Measurements from ENCODE around the gene AKNAD1. TPM values are rescaled to one million over a fixed set of nuclear protein-coding genes. Genes with fewer than 3 reads are reported as not detected.
"Not testable (repeated sequence)": the region's sequence is repeated elsewhere in the genome, so short reads cannot be mapped to it uniquely, and the experiment has no call there.

Gene AKNAD1
- total RNA-seq, 1 donor from 2014 or later: 0.92 TPM

DNA sequence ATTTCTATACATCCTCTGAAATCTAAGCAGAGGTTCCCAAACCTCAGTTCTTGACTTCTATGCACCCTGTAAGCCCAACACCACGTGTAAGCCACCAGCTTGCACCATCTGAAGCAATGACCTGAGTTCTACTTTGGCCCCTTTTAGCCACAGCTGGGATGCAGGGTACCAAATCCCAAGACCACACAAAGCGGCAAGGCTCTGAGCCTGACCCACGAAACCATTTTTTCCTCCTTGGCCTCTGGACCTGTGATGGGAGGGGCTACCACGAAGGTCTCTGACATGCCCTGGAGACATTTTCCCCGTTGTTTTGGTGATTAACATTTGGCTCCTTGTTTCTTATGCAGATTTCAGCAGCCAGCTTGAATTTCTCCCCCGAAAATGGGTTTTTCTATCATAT lies 71.6 kb downstream of the AKNAD1 start:
- H3K9me3 Mint-ChIP-seq: peaks cover 17% of the 10 kb centered on the region
- H3K4me1 Mint-ChIP-seq (ENCODE audit: unreplicated experiment): no peaks in the 10 kb centered on the region

DNA sequence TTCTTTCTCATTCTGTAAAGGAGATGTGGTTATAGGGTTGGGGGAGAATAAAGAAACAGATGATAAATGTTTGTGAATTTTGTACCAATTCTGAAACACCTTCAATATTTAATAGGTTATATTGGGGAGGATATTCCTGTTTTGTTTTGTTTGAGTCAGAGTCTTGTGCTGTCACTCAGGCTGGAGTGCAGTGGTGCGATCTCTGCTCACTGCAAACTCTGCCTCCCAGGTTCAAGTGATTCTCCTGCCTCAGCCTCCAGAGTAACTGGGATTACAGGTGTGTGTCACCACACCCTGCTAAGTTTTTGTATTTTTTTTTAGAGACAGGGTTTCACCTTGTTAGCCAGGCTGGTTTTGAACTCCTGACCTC lies 75.3 kb downstream of the AKNAD1 start:
- H3K36me3 Mint-ChIP-seq: peaks cover 47% of the 10 kb centered on the region
- not testable (repeated sequence) for DNase-seq (ENCODE audit: extremely low spot score, unreplicated experiment); H3K4me3 Mint-ChIP-seq; H3K27ac Mint-ChIP-seq; H3K27me3 Mint-ChIP-seq; H3K4me1 Mint-ChIP-seq (ENCODE audit: unreplicated experiment)
- H3K9me3 Mint-ChIP-seq: peaks cover 17% of the 10 kb centered on the region

More for the DNA sequence above, 71.6 kb downstream of the AKNAD1 start:
- TF ChIP-seq, protein P1, sequence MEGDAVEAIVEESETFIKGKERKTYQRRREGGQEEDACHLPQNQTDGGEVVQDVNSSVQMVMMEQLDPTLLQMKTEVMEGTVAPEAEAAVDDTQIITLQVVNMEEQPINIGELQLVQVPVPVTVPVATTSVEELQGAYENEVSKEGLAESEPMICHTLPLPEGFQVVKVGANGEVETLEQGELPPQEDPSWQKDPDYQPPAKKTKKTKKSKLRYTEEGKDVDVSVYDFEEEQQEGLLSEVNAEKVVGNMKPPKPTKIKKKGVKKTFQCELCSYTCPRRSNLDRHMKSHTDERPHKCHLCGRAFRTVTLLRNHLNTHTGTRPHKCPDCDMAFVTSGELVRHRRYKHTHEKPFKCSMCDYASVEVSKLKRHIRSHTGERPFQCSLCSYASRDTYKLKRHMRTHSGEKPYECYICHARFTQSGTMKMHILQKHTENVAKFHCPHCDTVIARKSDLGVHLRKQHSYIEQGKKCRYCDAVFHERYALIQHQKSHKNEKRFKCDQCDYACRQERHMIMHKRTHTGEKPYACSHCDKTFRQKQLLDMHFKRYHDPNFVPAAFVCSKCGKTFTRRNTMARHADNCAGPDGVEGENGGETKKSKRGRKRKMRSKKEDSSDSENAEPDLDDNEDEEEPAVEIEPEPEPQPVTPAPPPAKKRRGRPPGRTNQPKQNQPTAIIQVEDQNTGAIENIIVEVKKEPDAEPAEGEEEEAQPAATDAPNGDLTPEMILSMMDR (conservative IDR thresholded peaks at IDR 0.05): no peak
- DNase-seq (ENCODE audit: extremely low spot score, unreplicated experiment): no peak
- H3K36me3 Mint-ChIP-seq: peaks cover 51% of the 10 kb centered on the region
- H3K27ac Mint-ChIP-seq: no peak overlapping the region
- H3K27me3 Mint-ChIP-seq: no peaks in the 10 kb centered on the region
- H3K4me3 Mint-ChIP-seq: no peak overlapping the region

DNA sequence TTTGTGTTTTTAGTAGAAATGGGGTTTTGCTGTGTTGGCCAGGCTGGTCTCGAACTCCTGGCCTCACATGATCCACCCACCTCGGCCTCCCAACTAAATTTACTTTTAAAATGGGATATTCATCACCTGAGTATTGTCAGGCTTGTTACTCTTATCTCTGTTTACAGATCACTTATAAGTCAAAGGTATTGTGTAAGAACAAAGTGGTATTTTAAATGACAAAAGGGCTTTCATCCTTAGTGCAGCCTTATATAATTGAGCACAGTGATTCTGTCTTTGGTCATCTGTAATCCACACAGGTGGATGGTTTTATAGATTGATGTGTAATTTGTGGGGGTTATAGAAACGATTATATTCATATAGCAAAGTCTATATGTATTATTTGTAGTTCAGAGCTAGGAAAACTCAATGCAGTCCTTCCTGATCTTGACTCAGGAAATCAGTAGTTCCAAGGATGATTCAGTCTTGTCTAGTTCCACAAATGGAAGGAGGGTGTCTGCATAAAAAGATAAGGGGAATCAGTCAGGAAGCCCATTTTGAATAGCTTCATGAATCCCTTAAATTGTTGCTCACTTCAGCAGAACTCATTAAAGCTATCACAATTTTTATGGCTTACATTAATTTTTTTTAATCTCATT lies 75.8 kb downstream of the AKNAD1 start:
- TF ChIP-seq, protein P1 (conservative IDR thresholded peaks at IDR 0.05): no peak
- Mint-ChIP-seq H3K9me3 (peaks cover 16% of the 10 kb centered on the region), H3K4me1 (ENCODE audit: unreplicated experiment) (no peaks in the 10 kb centered on the region), H3K36me3 (peaks cover 45% of the 10 kb centered on the region), H3K27me3 (no peaks in the 10 kb centered on the region), H3K27ac (no peak overlapping the region), H3K4me3 (no peak overlapping the region)
- DNase-seq (ENCODE audit: extremely low spot score, unreplicated experiment): no peak

DNA sequence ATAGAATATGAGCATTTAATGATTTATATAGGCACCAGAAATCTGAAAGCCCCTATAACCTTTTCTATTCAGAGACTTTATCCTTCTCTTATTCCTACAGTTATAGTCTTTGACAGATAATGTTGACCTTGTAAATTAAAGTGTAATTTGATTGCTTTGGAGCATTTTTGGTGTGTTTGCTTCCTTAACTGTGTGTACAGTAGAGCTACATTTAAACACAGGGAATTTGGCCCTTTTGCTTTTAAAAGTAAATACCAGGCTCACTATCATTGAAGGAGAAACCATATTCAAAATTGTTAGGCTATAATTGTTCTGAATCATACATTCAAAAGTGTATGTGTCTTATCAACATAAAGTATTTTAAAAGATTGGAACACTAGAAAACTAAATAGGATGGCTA lies 77.4 kb downstream of the AKNAD1 start:
- H3K4me1 Mint-ChIP-seq (ENCODE audit: unreplicated experiment): no peaks in the 10 kb centered on the region
- H3K36me3 Mint-ChIP-seq: peaks cover 37% of the 10 kb centered on the region
- DNase-seq (ENCODE audit: extremely low spot score, unreplicated experiment): no peak
- TF ChIP-seq, protein P1 (conservative IDR thresholded peaks at IDR 0.05): no peak
- H3K27me3 Mint-ChIP-seq: no peaks in the 10 kb centered on the region
- peaks cover 3% of the 10 kb centered on the region for H3K9me3 Mint-ChIP-seq
- no peak overlapping the region for H3K4me3 Mint-ChIP-seq
- H3K27ac Mint-ChIP-seq: no peak overlapping the region

DNA sequence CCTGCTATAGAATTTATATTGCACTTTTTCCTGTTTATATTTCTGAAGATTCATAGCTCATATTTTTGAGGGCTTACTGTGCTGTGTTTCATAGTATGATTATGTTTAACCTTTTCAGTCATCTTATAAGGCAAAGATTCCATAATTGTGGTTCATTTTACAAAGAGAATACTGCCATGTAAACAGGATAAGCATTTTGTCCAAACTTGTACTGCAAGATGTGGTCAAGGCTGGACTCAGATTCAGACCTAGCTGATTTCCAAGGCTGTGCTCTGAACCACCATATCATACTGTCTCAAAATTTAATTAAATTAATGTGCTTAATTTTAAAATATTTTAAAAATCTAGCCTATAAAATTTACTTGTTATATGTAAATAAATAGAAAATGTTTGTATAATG lies 79.1 kb downstream of the AKNAD1 start:
- TF ChIP-seq, protein P1 (conservative IDR thresholded peaks at IDR 0.05): no peak
- H3K27me3 Mint-ChIP-seq: no peaks in the 10 kb centered on the region
- peaks cover 26% of the 10 kb centered on the region for H3K36me3 Mint-ChIP-seq
- H3K4me3 Mint-ChIP-seq: no peak overlapping the region
- H3K9me3 Mint-ChIP-seq: no peaks in the 10 kb centered on the region
- H3K27ac Mint-ChIP-seq: no peak overlapping the region
- no peak for DNase-seq (ENCODE audit: extremely low spot score, unreplicated experiment)
- H3K4me1 Mint-ChIP-seq (ENCODE audit: unreplicated experiment): no peaks in the 10 kb centered on the region

DNA sequence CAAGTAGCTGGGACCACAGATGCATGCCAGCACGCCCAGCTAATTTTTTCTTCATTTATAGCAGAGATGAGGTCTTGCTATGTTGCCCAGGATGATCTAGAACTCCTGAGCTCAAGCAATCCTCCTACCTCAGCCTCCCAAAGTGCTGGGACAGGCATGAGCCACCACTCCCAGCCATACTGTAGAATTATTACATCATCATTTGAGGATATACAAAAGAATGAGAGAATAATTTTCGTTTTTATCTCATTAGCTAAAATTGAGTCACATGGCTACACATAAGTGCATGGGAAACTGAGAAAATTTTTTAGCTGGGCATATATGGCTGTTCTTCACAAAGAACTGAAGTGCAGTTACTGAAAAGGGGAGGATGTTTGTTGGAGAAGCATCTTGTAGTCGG lies 89.2 kb downstream of the AKNAD1 start:
- Mint-ChIP-seq H3K4me1 (ENCODE audit: unreplicated experiment) (no peaks in the 10 kb centered on the region), H3K4me3 (no peak overlapping the region), H3K27ac (no peak overlapping the region), H3K36me3 (peaks cover 24% of the 10 kb centered on the region), H3K9me3 (no peaks in the 10 kb centered on the region), H3K27me3 (no peaks in the 10 kb centered on the region)
- no peak for DNase-seq (ENCODE audit: extremely low spot score, unreplicated experiment)
- TF ChIP-seq, protein P1 (conservative IDR thresholded peaks at IDR 0.05): no peak

Data from type B pancreatic cell (in vitro differentiated cells).